ENCODE data around the gene TIAM2.

Gene TIAM2

DNA sequence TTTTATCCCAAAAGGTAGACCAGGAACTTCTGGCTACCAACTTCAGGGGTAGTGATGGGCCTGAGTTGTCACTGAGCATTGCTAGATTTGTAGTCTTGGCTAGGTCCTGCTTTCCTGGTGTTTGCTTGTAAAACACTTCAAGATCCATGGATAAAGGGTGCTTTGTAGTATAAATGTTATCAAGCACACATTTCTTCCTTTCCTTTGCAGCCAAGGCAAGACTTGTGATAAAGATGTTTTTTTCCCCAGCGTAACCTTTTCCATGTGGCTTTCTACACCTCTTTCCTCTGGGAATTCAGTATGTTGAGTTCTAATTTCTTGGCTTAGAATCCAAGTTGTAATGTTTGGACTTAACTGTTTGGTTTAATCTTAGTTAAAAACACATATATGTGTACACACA is 145.9 kb downstream of the TIAM2 start:
- no peak for DNase-seq

DNA sequence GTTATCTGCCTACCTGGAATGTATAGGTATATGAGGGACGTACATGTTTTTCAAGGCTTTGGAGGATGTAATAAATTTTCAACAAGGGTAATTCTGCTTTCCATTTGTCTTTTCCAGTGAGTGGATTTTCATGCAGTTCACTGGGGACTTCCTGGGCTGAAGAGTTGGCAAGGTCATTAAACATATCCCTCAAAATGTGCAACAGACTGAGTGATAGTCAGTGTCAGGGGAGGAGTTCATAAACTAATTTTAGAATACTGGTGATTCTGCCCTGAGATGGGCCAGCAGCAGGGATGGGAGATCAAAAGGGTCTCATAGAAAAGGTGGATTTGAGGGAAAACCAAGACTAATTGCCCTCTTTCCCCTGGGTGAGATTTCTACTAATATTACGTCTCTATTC is 146.4 kb downstream of the TIAM2 start:
- no peak for DNase-seq

DNA sequence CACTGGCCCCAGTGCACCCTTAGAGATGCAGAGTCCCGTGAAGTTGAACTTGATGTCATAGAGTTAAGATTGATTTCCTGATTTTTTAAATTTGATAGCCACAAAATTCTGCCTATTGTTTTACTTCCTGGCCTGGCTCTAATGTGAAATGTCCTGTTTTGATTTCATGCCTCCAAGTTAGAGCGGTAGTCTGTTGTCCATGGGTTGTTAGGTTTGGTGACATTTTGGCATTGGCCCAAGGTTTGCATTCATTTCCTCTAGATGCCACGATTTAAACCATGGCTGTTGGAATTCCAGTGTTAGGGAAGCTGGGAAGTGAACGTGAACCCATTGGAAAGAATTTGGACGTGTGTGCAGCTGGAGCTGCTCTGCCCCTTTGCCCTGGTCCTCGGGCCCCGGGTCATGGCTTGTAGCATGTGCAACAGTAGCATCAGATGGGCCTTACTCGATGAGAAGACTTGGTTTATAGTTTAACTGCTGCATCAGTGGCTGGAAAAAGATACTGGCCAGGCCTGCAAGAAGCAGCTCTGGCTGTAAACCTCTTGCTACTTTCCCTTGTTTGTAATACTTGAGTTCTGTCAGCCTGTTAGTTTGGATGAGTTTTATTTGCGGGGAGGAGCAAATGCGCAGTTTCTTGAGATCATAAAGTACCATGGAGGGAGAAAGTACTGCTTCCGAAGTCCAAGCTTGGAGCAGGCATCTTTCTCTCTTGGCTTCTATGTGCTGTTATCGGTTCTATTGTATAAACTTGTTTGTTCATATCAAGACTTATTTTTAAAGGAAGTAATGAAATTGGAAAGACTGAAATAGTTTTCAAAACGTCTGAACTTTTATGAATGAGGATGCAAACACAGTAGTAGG is 147.3 kb downstream of the TIAM2 start:
- DNase-seq: no peak

DNA sequence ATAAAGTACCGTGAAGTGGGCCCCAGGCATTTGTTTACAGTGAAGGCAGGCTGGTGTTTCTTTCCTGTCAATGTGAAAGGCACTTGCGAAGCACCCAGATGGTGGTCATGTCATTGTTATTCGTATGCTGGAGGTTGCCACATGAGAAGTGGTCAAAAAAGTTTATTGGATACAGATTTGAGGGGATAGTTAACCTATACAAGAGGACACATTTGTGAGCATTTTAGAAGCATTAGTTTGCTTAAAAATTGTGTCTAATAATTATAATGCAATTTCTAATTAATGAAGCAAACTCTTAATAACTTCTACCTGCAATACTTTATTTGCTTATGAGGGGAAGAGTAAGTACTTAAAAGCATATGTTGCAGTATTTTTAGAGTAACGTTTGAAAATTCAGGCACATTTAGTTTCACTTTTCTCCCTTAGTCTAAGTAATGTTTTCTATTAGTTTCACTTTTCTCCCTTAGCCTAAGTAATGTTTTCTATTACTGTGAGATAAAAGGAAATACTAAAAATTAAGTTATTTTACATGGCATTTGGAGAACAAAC is 148.0 kb downstream of the TIAM2 start:
- DNase-seq: no peak

DNA sequence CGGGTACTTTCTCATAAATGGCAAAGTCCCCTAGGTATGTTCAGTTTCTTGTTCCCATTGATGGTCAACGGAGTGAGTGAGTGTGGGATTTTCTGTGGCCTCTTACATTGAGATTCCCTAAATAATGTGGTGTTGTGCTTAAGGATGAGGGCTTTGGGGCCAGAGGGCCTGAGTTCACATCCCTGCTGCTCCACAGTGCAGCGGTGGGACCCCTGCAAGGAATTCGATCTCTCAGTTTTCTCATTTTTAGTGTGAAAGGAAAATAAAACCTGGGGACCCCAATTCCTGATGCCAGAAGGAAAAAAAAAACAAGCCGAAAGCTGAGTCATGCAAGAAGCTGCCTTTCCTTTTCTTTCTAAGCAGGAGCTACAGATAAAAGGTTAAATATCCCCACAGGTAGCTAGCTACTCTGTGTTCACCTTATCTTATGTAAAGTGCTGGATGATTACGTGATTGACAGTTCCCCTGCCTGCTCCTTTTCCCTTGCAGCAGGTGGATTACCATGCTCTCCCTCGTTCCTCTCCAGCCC is 148.5 kb downstream of the TIAM2 start:
- no peak for DNase-seq

DNA sequence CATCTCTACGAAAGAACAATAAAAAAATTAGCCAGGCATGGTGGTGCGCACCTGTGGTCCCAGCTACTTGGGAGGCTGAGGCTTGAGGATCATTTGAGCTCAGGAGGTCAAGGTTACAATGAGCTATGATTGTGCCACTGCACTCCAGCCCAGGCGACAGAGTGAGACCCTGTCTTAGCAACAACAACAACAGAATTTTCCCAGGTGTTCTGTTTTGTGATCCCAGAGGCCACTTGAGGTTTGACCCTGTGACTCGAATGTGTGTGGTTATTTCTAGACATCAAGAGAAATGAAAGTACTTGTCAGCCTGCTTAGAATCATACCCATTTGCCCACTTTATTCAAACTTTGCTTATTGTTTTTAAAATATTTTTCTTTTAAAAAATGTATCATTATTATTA is 151.1 kb downstream of the TIAM2 start:
- no peak for DNase-seq

DNA sequence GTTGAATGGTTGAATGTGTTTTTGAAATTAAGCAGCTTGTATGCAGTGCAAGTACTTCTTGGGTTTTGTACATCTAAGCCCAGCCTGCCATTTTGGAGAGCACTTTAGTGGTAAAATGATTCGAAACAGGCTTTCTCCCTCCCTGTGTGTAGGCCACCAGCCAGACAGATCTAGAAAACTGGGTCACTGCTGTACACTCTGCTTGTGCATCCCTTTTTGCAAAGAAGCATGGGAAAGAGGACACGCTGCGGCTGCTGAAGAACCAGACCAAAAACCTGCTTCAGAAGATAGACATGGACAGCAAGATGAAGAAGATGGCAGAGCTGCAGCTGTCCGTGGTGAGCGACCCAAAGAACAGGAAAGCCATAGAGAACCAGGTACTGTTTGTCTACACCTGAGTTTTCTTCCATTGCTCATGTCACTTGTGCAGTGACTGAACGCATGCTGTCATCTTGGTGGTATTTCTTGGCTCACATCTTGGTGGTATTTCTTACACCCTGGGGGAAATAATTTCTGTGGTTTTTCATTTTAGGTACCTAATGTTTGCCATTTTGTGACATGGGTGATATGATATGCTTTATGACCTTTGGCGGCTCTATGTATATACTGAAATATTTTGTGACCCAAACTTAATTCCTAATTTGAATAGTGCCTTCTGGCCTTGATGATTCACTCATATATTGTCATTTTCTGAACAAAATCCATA is 153.0 kb downstream of the TIAM2 start:
- DNase-seq: no peak

DNA sequence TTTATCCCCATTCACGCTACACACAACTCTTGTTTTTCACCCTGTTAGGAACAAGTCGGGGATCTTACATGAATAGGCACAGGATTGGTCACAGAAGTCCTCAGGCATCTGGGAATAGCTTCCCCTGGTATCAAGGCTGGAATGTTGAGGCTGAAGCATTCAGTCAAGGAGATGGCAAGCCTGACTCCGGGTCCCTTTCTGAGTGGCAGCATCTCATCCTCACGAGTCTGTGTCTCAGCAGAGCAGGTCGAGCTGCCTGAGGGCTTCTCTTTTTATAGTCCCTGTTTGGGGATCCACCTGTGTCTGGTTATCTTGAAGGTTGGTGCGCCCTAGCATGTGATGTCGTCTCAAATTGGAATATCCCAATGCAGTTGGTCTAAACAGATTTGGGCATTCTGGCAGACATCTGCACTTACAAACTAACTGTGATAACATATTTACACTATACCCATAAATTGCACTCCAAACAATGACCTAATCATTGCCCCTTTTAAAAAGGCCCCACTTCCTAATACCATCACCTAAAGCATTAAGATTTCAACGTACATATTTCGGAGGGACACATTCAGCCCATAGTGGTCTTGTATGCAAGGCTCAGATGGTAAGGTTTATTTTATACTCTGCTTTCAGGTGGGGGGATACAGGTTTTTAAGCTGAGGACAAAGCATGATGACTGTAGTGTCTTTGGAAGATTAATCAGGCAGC is 156.0 kb downstream of the TIAM2 start:
- no peak for DNase-seq

DNA sequence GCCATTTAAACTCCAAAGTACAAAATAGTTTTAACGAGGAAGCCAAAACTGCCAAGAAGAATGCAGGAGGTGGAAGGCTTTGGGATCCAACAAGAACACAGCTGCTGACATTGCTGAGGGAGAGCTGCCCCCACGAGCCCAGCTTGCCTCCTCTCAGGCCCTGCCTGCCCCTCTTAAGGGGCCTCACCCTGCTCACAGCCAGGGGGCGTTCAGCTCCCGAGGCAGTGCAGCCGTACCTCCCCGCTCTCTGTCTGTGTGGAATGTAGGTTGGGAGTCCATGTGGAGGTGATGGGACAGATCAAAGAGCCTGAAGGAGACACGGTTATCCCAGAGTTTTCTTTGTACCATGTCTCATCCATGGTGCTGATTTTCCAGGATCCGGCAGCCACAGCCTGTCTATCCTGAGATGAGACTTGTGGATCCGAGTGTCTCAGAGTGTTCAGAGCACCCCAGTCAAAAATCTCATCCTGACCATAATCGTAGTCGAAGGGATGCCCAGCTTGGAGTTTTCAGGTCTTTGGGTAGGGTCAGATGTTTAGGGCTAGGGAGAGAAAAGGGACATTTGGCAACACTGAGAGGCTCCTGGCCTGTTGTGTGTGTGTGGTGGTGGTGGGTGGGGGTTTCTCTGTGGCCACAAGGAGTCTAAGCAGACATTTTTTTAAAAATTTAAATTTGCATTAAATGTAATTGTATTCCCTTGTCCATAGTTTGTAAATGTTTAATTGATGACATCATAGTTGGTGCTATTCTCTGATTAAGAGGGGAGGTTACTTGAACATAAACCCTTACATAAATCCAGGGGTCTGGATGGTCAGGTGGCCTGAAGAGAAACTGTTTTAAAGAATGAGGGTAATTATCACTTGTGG is 157.3 kb downstream of the TIAM2 start:
- DNase-seq: no peak

DNA sequence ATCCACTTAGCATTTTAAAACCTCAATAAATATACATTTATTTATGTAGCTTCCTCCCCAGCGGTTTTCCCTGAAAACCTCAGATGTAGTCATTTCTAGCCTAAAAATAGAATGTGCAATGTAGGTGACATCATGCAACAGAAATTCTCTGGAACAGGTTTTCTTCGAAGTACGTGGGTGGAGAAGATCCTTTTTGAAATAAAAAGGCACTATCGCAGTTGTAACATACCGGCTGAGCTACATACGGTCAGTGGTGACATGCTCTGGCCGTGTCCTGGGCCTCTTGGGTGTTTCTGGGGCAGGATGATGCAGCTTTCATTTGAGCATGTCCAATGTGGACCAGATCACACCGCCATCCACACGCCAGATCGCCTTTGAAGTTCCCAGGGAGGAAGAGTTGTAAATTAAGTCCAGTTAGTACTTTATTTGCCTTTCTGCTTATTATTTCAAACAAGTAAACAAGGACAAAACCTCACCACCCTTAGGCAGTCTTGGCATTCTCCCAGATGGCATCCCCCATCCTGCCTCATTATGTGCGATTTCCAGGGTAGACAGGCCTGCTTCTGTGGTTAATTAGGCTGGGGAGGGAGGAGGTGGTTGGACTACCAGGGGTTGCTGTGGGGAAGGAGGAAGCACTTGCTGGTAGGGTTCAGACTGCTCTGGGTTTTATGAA is 159.2 kb downstream of the TIAM2 start:
- DNase-seq: no peak

DNA sequence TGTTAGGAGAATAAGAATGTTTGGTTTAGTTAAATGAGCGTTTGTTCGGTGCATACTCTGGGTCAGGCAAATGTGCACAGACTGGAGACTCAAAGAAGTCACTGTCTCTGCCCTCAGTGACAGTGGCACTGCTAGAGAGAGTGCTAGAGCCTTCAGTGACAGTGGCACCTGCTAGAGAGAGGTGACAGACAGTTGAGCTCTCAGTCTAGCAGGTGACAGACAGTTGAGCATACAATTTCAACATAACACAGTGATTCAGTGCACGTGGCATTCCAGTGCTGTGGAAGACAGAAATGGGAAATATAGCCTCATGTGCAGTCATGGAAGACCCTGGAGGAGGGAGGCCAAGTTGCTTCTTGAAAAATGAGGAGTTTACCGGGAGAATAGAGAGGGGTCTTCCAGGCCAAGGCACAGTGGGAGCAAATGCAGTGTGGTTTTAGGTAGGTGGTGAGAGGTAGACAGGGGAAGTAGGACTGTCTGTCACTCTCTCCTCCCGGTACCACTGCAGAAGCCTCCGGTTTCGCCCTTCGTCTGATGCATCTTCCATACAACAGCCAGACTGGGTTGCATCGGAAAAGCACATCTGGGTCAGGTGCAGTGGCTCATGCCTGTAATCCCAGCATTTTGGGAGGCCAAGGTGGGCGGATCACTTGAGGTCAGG is 160.8 kb downstream of the TIAM2 start:
- no peak for DNase-seq

DNA sequence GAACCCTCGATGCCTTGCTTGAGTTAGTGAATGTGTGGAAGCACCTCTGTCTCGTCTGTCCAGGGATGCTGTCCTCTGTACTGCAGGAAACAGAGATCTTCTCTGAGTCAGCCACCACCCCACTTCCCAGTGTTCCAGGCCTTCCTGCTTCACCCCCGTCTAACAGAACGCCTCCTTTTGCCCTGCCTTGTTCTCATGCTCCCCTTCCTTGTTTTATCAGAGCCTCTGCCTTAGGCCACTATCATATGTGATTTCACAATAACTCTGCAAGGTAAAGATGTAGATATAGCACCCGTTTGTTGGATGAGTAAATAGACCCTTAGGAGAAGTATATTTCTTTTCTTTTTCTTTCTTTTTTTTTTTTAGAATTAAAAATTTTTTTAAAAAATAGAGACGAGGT is 162.0 kb downstream of the TIAM2 start:
- DNase-seq: no peak

DNA sequence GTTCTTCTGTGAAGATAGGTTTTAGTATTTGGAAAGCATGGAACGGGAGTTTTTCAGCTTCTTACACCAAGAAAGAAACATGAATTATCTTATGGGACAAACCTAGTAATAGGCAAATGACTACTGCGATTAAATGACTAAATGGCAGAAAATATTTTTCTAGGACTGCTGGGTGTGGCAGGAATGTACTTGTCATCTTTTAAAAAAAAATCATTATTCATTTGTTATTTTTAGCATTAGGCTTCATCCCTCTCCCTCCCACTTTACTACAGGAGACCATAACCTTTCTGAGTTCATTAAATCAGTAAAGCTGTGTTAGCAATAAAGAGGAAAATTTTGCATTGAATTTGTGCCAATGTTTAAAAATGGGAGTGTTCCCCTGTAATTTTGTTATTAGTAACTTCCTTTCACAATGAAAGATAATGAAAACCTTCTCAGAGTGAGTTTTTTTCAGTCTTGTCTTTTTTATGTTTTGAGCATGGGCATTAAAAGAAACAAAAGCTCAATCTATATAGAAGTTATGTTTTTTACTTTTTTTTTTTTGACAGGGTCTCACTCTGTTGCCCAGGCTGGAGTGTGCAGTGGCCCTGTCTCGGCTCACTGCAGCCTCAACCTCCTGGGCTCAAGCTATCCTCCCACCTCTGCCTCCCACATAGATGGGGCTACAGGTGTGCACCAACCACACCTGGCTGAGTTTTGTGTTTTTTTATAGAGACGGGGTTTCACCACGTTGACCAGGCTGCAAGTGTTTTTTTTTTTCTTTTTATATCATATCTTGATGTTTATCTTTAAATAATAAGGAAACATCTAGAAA is 163.1 kb downstream of the TIAM2 start:
- no peak for DNase-seq

DNA sequence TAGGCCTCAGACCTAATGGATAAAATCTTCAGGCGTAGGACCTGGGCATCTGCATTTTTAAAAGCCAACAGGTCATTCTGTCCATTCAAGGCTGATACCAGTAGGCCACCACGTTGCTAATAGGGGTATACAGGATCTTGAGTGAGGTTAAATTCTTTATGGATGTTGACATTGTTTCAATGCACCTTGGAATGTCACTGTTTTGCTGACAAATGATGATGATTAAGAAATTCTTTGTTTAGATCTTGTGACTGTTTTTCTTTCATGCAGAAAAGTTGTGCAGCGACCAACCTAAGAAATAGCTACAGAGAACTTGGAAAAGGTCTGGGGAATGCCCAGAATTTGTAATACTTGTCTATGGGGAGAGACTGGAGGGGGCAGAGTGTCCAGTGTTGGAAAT is 167.6 kb downstream of the TIAM2 start:
- DNase-seq: no peak

DNA sequence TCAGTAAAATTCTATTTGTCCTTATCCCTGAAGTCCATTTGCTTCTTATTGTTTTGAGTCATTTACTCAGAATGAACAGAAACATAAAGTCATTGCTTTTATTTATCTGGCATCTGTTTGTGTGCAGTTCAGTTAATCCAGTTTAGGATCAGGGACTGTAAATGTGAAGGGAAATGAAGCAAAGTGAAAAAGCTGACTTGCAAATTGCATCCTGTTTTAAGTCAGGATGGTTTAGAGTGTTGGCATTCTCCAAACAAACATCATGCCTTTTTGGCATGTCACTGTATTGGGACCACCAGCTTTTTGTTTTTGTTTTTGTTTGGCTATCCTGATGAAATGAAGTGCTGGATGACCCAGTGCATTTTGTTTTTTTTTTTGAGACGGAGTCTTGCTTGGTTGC is 168.5 kb downstream of the TIAM2 start:
- DNase-seq: no peak

DNA sequence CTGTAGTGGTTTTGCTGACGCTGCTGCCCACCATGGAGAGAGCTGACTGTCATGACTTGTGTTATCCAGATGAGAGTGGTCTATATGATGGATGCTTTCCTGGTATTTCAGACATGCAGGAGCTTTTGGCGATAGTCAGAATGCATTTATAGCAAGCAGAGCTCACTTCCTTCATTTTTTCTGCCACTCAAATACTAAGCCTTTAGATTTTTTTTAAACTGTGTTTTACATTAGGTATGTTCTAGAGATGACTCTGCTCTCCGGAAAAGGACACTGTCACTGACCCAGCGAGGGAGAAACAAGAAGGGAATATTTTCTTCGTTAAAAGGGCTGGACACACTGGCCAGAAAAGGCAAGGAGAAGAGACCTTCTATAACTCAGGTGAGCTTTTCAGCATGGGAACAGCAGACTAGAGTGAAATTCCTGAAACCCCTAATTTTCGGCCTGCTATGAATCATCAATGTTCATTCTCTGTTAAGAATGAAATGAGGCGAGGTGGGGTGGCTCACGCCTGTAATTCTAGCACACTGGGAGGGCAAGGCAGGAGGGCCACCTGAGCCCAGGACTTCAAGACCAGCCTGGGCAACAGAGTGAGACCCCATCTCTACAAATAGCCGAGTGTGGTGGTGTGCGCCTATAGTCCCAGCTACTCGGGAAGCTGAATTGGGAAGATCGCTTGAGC is 170.1 kb downstream of the TIAM2 start:
- no peak for DNase-seq

DNA sequence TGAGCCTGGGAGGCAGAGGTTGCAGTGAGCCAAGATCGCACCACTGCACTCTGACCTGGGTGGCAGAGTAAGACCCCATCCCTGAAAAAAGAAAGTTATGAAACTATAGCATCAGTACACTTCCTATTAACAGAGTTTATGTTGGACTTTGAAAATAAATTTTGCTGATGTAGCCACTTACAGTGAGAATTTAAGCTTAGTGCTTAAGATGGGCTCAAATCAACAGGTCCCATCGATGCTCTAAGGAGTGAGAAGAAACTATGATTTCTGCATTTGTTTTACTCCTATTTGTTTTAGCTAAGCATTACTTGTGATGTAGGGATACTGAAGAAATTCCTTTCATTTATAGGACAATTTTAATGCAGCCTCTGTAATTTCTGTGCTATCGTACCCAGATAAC is 175.4 kb downstream of the TIAM2 start:
- no peak for DNase-seq

DNA sequence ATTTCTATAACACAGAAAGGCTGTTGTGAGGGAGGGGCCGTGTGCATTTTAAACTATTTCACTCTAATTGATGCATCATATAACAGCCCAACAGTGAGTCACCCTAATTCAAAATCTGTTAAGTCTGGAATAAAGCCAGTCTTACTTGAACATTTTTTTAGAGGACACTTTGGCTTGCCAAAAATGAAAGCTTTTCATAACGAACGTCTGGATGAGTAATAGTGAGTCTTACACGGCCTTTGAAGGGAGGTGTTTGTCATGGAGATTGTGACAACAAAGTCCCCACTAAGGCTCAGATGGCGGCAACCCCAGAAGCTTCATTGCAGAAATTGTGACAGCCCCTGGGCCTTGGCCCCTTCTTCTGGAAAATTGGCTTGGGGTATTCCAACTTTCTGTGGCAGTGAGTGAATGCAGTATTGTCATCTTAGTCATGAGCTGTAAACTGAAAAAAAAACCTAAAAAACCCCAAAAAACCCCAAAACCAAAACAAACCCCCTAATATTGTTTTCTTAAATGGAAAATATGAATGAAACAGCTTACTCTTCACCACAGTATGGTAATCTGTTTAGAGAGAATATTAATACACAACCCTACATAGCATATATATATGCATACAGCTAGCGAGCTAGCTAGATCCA is 176.1 kb downstream of the TIAM2 start:
- DNase-seq: peak; percentile 76
